ENCODE results near the gene ESRRA. TPM values are rescaled to one million over a fixed set of nuclear protein-coding genes. Genes with fewer than 3 reads are reported as not detected.

The ESRRA gene
- 10 to 100 TPM; 20.2 to 43.1 (median 39.7) TPM for total RNA-seq
- total RNA-seq (2013): 18.2 TPM
- 13.9 to 90.2 (median 32.9) reads per million in 29 experiments for total RNA-seq

- no peaks in the 10 kb centered on the region for H3K9me3 ChIP-seq
- H3K4me3 Mint-ChIP-seq: peak within 1 kb of the TSS; percentile 92 to 99 (median 93)
- H3K27me3 ChIP-seq (replicated peaks in 1 of 2; ENCODE audit: control insufficient read depth in 2 of 2, extremely low read depth in 1 of 2, insufficient read depth in 2 of 2, low read length in 1 of 2): peaks cover 0 to 38% of the 10 kb centered on the region in 2 experiments
- H3K36me3 Mint-ChIP-seq: peaks cover 3% of the 10 kb centered on the region
- ATAC-seq (replicated peaks in 1 of 4) (peak; percentile 75 to 82 (median 77)), DNase-seq (peak; percentile 97 to 100 (median 99))
- ChIA-PET CTCF (interaction anchor here (0.6 to 5.8 kb wide), 13 partner anchors 11 to 1589 kb away, joined by 3 to 122 read pairs (median 7); partner anchors contain the start of genes BAD (in 1 of the 2), FERMT3 (in 1 of the 2), FKBP2 (in 1 of the 2) and GPR137 (in 1 of the 2)), POLR2A (interaction anchor here in 1 of 2 donors (0.6 to 1.1 kb wide), 3 partner anchors 13 to 101 kb away, joined by 3 to 10 read pairs (median 3); partner anchors contain the start of genes PRDX5 and TRMT112)
- under 1% methylated on average over 81 of the region's 81 CpGs for WGBS (ENCODE audit: insufficient coverage)
- H3K27ac Mint-ChIP-seq: peak within 1 kb of the TSS; percentile 94 to 96
- peaks cover 31 to 34% (median 32%) of the 10 kb centered on the region in 3 donors for H3K4me1 Mint-ChIP-seq
- H3K4me3 ChIP-seq (ENCODE audit: control insufficient read depth in 1 of 2, extremely low read depth in 1 of 2, low read length in 1 of 2): peak within 1 kb of the TSS; percentile 88 to 89
- H3K36me3 ChIP-seq (ENCODE audit: control insufficient read depth in 2 of 2, extremely low read depth in 1 of 2, insufficient read depth in 1 of 2, low read length in 1 of 2): no peaks in the 10 kb centered on the region
- H3K9me3 Mint-ChIP-seq: no peaks in the 10 kb centered on the region
- H3K4me1 ChIP-seq (ENCODE audit: control insufficient read depth in 1 of 2, extremely low read depth in 1 of 2, insufficient read depth in 2 of 2, low read length in 2 of 2): peaks cover 10 to 49% of the 10 kb centered on the region in 2 experiments
- peaks cover 7 to 17% of the 10 kb centered on the region in 2 donors for H3K27me3 Mint-ChIP-seq
- H3K27ac ChIP-seq (ENCODE audit: low read length): peak within 1 kb of the TSS; percentile 93
Observed at GRCh38 chr11:64305075-64305690, at the start of gene ESRRA. Gene ESRRA, plus strand, starts transcription at chr11:64305524. Its CDS starts 1,656 bp downstream, at chr11:64307180.

GRCh38 chr11:64256300-64256699 lies 49.0 kb upstream of the ESRRA start:
- POLR2A ChIA-PET: no interaction called here
- Mint-ChIP-seq H3K4me1 (peaks cover 7 to 14% (median 9%) of the 10 kb centered on the region in 3 donors), H3K4me3 (no peak overlapping the region), H3K27me3 (no peaks in the 10 kb centered on the region), H3K9me3 (no peaks in the 10 kb centered on the region), H3K36me3 (peaks cover 12% of the 10 kb centered on the region), H3K27ac (no peak overlapping the region)
- H3K4me3 ChIP-seq (ENCODE audit: control insufficient read depth in 1 of 2, extremely low read depth in 1 of 2, low read length in 1 of 2): no peak overlapping the region
- H3K4me1 ChIP-seq (ENCODE audit: control insufficient read depth in 1 of 2, extremely low read depth in 1 of 2, insufficient read depth in 2 of 2, low read length in 2 of 2): peaks cover 2 to 23% of the 10 kb centered on the region in 2 experiments
- CTCF ChIA-PET: interaction anchor here in 1 of 2 donors (0.5 kb wide), 1 partner anchor 277 kb away, joined by 4 read pairs; no protein-coding TSS in a partner anchor
- ATAC-seq (replicated peaks in 1 of 4) (no peak), DNase-seq (no peak)
- peaks cover 0 to 9% of the 10 kb centered on the region in 2 experiments for H3K27me3 ChIP-seq (replicated peaks in 1 of 2; ENCODE audit: control insufficient read depth in 2 of 2, extremely low read depth in 1 of 2, insufficient read depth in 2 of 2, low read length in 1 of 2)
- H3K27ac ChIP-seq (ENCODE audit: low read length): no peak overlapping the region
- peaks cover 6 to 7% of the 10 kb centered on the region in 2 donors for H3K36me3 ChIP-seq (ENCODE audit: control insufficient read depth in 2 of 2, extremely low read depth in 1 of 2, insufficient read depth in 1 of 2, low read length in 1 of 2)
- no peaks in the 10 kb centered on the region for H3K9me3 ChIP-seq
- WGBS (ENCODE audit: insufficient coverage): 98% methylated on average over 10 of the region's 15 CpGs

GRCh38 chr11:64258356-64258755 lies 47.0 kb upstream of the ESRRA start:
- H3K36me3 ChIP-seq (ENCODE audit: control insufficient read depth in 2 of 2, extremely low read depth in 1 of 2, insufficient read depth in 1 of 2, low read length in 1 of 2): peaks cover 6 to 7% of the 10 kb centered on the region in 2 donors
- no peak for DNase-seq
- ChIA-PET POLR2A (interaction anchor here in 1 of 2 donors (0.5 to 0.6 kb wide), 2 partner anchors 13 to 1585 kb away, joined by 3 to 4 read pairs; no protein-coding TSS in a partner anchor), CTCF (interaction anchor here in 1 of 2 donors (0.7 kb wide), 1 partner anchor 10 kb away, joined by 3 read pairs; no protein-coding TSS in a partner anchor)
- no peak overlapping the region for H3K4me3 ChIP-seq (ENCODE audit: control insufficient read depth in 1 of 2, extremely low read depth in 1 of 2, low read length in 1 of 2)
- WGBS (ENCODE audit: insufficient coverage): 94% methylated on average over 24 of the region's 24 CpGs
- H3K27ac ChIP-seq (ENCODE audit: low read length): no peak overlapping the region
- peaks cover 14% of the 10 kb centered on the region for H3K36me3 Mint-ChIP-seq
- H3K27me3 ChIP-seq (replicated peaks in 1 of 2; ENCODE audit: control insufficient read depth in 2 of 2, extremely low read depth in 1 of 2, insufficient read depth in 2 of 2, low read length in 1 of 2): no peaks in the 10 kb centered on the region
- no peaks in the 10 kb centered on the region for H3K27me3 Mint-ChIP-seq
- H3K4me1 Mint-ChIP-seq: peaks cover 0 to 9% (median under 1%) of the 10 kb centered on the region in 3 donors
- no peak for ATAC-seq (replicated peaks in 1 of 4)
- H3K9me3 Mint-ChIP-seq: no peaks in the 10 kb centered on the region
- no peaks in the 10 kb centered on the region for H3K9me3 ChIP-seq
- peaks cover 0 to 7% of the 10 kb centered on the region in 2 experiments for H3K4me1 ChIP-seq (ENCODE audit: control insufficient read depth in 1 of 2, extremely low read depth in 1 of 2, insufficient read depth in 2 of 2, low read length in 2 of 2)
- no peak overlapping the region for H3K27ac Mint-ChIP-seq
- H3K4me3 Mint-ChIP-seq: no peak overlapping the region

GRCh38 chr11:64258946-64259532 lies 46.3 kb upstream of the ESRRA start:
- Mint-ChIP-seq H3K9me3 (no peaks in the 10 kb centered on the region), H3K36me3 (peaks cover 14% of the 10 kb centered on the region)

GRCh38 chr11:64259533-64260067 lies 45.7 kb upstream of the ESRRA start:
- no peak overlapping the region for H3K27ac Mint-ChIP-seq
- ChIA-PET CTCF (interaction anchor here in 1 of 2 donors (0.5 kb wide), 1 partner anchor 62 kb away, joined by 3 read pairs; no protein-coding TSS in a partner anchor), POLR2A (no interaction called here)
- H3K9me3 Mint-ChIP-seq: no peaks in the 10 kb centered on the region
- Histone ChIP-seq H3K27me3 (replicated peaks in 1 of 2; ENCODE audit: control insufficient read depth in 2 of 2, extremely low read depth in 1 of 2, insufficient read depth in 2 of 2, low read length in 1 of 2) (no peaks in the 10 kb centered on the region), H3K4me1 (ENCODE audit: control insufficient read depth in 1 of 2, extremely low read depth in 1 of 2, insufficient read depth in 2 of 2, low read length in 2 of 2) (peaks cover 0 to 7% of the 10 kb centered on the region in 2 experiments), H3K9me3 (no peaks in the 10 kb centered on the region), H3K36me3 (ENCODE audit: control insufficient read depth in 2 of 2, extremely low read depth in 1 of 2, insufficient read depth in 1 of 2, low read length in 1 of 2) (peaks cover 6 to 7% of the 10 kb centered on the region in 2 donors), H3K27ac (ENCODE audit: low read length) (no peak overlapping the region), H3K4me3 (ENCODE audit: control insufficient read depth in 1 of 2, extremely low read depth in 1 of 2, low read length in 1 of 2) (no peak overlapping the region)
- peaks cover 0 to 9% (median 0%) of the 10 kb centered on the region in 3 donors for H3K4me1 Mint-ChIP-seq
- WGBS (ENCODE audit: insufficient coverage): 66% methylated on average over 3 of the region's 4 CpGs
- DNase-seq (no peak), ATAC-seq (replicated peaks in 1 of 4) (no peak)
- peaks cover 14% of the 10 kb centered on the region for H3K36me3 Mint-ChIP-seq
- H3K27me3 Mint-ChIP-seq: no peaks in the 10 kb centered on the region
- H3K4me3 Mint-ChIP-seq: no peak overlapping the region

More at GRCh38 chr11:64258946-64259532, 46.3 kb upstream of the ESRRA start:
- 91% methylated on average over 31 of the region's 32 CpGs for WGBS (ENCODE audit: insufficient coverage)
- H3K27ac Mint-ChIP-seq: no peak overlapping the region
- ATAC-seq (replicated peaks in 1 of 4): no peak
- Histone ChIP-seq H3K9me3 (no peaks in the 10 kb centered on the region), H3K4me1 (ENCODE audit: control insufficient read depth in 1 of 2, extremely low read depth in 1 of 2, insufficient read depth in 2 of 2, low read length in 2 of 2) (peaks cover 0 to 7% of the 10 kb centered on the region in 2 experiments), H3K27me3 (replicated peaks in 1 of 2; ENCODE audit: control insufficient read depth in 2 of 2, extremely low read depth in 1 of 2, insufficient read depth in 2 of 2, low read length in 1 of 2) (no peaks in the 10 kb centered on the region), H3K27ac (ENCODE audit: low read length) (no peak overlapping the region), H3K36me3 (ENCODE audit: control insufficient read depth in 2 of 2, extremely low read depth in 1 of 2, insufficient read depth in 1 of 2, low read length in 1 of 2) (peaks cover 6 to 7% of the 10 kb centered on the region in 2 donors), H3K4me3 (ENCODE audit: control insufficient read depth in 1 of 2, extremely low read depth in 1 of 2, low read length in 1 of 2) (no peak overlapping the region)
- ChIA-PET CTCF (interaction anchor here in 1 of 2 donors (0.5 kb wide), 1 partner anchor 61 kb away, joined by 3 read pairs; no protein-coding TSS in a partner anchor), POLR2A (interaction anchor here in 1 of 2 donors (0.5 kb wide), 1 partner anchor 14 kb away, joined by 3 read pairs; no protein-coding TSS in a partner anchor)
- no peak for DNase-seq
- no peaks in the 10 kb centered on the region for H3K27me3 Mint-ChIP-seq
- H3K4me1 Mint-ChIP-seq: peaks cover 0 to 9% (median 0%) of the 10 kb centered on the region in 3 donors
- no peak overlapping the region for H3K4me3 Mint-ChIP-seq

- Histone ChIP-seq H3K4me3 (ENCODE audit: control insufficient read depth in 1 of 2, extremely low read depth in 1 of 2, low read length in 1 of 2) (no peak overlapping the region), H3K36me3 (ENCODE audit: control insufficient read depth in 2 of 2, extremely low read depth in 1 of 2, insufficient read depth in 1 of 2, low read length in 1 of 2) (peaks cover 6 to 7% of the 10 kb centered on the region in 2 donors), H3K27me3 (replicated peaks in 1 of 2; ENCODE audit: control insufficient read depth in 2 of 2, extremely low read depth in 1 of 2, insufficient read depth in 2 of 2, low read length in 1 of 2) (no peaks in the 10 kb centered on the region), H3K27ac (ENCODE audit: low read length) (no peak overlapping the region), H3K9me3 (no peaks in the 10 kb centered on the region), H3K4me1 (ENCODE audit: control insufficient read depth in 1 of 2, extremely low read depth in 1 of 2, insufficient read depth in 2 of 2, low read length in 2 of 2) (peaks cover 0 to 7% of the 10 kb centered on the region in 2 experiments)
- Mint-ChIP-seq H3K4me3 (no peak overlapping the region), H3K36me3 (peaks cover 14% of the 10 kb centered on the region), H3K27me3 (no peaks in the 10 kb centered on the region), H3K27ac (no peak overlapping the region), H3K9me3 (no peaks in the 10 kb centered on the region), H3K4me1 (peaks cover 0 to 9% (median 0%) of the 10 kb centered on the region in 3 donors)
- DNase-seq: no peak
- POLR2A ChIA-PET: no interaction called here
- no peak for ATAC-seq (replicated peaks in 1 of 4)
- CTCF ChIA-PET: no interaction called here
- WGBS (ENCODE audit: insufficient coverage): 86% methylated on average over 4 of the region's 6 CpGs
Observed at GRCh38 chr11:64260147-64260708, 45.1 kb upstream of the ESRRA start.

Measured in T-cell (primary cell).